Hepatic stellate cell (primary cell): ENCODE measurements around the gene MAST3.
"Not testable (repeated sequence)": the region's sequence is repeated elsewhere in the genome, so short reads cannot be mapped to it uniquely, and the experiment has no call there.

ENCODE experiments used
- DNase-seq: peaks from one replicate; pipeline ENCODE4 v3.0.0; 2011; ENCODE audit warnings: low spot score

MAST3 gene

DNA sequence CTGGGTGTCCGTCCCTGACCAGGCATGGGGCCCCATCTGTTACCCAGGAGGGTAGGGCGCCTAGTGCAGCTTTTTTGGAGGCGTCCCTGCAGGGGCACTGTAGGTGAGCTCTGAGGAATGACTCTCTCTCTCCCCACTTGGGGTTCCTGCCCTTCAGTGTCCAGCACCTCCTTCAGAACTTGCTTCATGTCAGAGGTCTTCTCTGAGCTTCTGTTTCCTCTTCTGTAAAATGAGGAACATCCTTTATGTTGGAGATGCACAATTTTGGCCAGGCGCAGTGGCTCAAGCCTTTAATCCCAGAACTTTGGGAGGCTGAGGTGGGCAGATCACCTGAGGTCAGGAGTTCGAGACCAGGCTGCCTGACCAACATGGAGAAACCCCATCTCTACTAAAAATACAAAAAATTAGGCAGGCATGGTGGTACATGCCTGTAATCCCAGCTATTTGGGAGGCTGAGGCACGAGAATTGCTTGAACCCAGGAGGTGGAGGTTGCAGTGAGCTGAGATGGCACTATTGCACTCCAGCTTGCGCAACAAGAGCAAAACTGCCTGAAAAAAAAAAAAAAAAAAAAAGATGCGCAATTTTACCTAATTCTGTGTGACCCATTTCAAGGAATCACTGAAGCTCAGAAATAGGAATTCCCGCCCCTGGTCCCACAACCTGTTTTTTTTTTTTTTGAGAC, 40.2 kb downstream of the MAST3 start:
- no peak for DNase-seq

DNA sequence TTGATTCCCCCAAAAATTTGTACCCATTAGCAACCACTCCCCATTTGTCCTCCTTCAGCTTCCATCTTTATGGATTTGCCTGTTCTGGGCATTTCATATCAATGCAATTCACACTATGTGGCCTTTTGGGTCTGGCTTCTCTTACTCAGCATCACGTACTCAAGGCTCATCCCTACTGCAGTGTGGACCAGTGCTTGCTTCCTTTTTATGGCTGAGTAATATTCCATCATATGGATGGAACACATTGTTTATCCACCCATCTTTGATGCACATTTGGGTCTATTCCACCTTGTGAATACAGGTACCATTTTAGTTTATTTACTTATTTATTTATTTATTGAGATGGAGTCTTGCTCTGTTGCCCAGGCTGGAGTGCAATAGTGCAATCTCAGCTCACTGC, 42.9 kb downstream of the MAST3 start:
- DNase-seq = no peak

DNA sequence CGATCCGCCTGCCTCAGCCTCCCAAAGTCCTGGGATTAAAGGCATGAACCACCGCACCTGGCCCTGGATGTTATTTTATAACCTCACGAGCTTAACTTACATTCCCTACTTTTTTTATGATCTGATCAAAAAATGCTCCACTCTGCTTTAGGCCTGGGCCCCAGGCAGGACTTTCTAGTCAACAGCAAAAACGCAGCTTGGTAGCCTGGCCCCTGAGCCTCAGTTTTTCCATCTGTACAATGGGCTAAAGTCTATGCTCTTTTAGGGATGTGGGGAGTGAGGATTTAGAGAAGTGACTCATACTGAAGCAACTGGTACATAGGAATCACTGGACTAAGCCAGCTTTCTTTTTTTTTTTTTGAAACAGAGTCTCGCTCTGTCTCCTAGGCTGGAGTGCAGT, 43.5 kb downstream of the MAST3 start:
- no peak for DNase-seq

DNA sequence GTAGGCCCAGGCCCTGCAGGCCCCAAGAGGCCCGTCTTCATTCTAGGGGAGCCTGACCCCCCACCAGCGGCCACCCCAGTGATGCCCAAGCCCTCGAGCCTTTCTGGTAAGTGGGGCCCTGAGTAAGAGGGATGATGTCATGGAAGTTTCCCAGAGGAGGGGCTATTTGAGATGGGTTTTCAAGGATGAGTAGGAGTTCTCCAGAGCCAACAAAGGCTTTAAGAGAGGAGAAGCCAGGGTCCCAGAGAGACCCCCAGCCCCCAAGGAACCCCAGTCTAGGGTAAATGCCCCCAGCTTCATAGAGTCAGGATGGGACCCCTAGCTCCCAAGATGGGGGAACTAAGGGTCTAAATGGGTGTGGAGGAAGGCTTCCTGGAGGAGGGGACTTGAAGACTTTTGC, 46.3 kb downstream of the MAST3 start:
- no peak for DNase-seq

DNA sequence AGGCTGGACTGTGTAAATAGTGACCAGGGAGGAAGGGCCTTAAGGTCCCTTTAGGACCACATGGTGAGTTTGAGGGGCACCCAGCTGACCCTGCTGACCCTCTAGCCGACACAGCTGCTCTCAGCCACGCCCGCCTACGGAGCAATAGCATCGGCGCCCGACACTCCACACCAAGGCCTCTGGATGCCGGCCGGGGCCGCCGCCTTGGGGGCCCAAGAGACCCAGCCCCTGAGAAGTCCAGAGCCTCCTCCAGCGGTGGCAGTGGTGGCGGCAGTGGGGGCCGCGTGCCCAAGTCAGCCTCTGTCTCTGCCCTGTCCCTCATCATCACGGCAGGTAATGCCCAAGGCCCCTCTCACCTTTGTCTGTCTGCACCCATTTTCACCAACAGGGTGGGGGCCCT, 46.8 kb downstream of the MAST3 start:
- no peak for DNase-seq

DNA sequence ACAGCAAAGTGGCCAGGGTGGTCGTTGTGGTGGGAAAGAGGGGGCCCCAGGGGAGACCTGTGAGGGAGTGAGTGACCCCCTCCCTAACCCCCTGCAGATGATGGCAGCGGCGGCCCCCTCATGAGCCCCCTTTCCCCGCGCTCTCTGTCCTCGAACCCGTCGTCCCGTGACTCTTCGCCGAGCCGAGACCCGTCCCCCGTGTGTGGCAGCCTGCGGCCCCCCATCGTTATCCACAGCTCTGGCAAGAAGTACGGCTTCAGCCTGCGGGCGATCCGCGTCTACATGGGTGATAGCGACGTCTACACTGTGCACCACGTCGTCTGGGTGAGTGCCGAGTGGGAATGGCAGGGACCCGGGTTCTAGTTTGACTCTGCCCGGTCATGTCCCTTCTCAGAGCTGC, 47.3 kb downstream of the MAST3 start:
- DNase-seq = no peak

DNA sequence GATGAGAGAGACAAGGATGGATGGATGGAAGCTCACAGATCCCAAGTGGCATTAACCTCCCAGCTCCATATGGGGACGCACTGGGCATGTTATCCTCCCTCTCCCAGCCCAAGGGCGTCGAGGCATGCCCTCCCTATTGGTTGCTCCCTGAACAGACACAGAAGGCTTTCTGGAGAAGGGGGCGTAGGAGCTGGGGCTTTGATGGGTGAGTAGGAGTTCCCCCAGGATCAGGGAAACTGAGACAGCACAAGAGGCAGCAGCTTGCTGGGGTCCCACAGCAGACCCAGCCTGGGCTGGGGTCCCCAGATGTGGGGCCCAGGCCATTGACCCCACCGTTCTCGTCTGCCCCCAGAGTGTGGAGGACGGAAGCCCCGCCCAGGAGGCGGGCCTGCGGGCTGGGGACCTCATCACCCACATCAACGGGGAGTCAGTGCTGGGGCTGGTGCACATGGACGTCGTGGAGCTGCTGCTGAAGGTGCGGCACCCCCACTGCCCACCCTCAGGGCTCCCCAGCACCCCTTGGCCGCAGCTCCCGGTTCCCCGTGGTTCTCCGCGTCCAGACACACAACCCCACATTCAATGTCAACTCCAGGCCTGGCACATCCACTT, 47.9 kb downstream of the MAST3 start:
- no peak for DNase-seq

DNA sequence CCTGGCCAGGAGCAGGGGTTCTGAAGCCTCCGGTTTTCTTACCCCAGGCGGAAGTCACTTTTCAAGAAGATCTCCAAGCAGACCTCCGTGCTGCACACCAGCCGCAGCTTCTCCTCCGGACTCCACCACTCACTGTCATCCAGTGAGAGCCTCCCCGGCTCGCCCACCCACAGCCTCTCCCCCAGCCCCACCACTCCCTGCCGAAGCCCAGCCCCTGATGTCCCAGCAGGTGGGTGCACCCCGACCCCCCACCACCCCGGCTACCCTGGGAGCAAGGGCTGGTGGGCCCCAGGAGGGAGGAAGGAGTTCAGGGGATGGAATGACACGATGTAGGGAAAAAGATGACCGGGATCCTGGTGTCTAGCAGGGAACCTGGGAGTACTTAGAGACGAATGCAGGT, 49.8 kb downstream of the MAST3 start:
- no peak for DNase-seq

DNA sequence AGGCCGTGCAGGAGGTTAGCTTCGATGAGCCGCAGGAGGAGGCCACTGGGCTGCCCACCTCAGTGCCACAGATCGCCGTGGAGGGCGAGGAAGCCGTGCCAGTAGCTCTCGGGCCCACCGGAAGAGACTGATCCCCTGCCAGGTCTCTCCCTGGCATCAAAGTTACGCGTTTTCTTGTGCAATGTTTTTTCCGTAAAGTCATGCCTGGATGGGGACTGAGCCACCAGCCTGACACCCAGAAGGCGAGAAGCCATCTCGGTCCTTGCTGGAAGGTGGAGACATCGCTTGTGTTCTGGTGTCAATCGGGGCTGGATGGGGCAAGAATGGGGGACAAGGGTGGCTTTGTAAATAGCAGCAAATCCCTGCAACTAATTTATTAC, 52.0 kb downstream of the MAST3 start:
- no peak for DNase-seq

DNA sequence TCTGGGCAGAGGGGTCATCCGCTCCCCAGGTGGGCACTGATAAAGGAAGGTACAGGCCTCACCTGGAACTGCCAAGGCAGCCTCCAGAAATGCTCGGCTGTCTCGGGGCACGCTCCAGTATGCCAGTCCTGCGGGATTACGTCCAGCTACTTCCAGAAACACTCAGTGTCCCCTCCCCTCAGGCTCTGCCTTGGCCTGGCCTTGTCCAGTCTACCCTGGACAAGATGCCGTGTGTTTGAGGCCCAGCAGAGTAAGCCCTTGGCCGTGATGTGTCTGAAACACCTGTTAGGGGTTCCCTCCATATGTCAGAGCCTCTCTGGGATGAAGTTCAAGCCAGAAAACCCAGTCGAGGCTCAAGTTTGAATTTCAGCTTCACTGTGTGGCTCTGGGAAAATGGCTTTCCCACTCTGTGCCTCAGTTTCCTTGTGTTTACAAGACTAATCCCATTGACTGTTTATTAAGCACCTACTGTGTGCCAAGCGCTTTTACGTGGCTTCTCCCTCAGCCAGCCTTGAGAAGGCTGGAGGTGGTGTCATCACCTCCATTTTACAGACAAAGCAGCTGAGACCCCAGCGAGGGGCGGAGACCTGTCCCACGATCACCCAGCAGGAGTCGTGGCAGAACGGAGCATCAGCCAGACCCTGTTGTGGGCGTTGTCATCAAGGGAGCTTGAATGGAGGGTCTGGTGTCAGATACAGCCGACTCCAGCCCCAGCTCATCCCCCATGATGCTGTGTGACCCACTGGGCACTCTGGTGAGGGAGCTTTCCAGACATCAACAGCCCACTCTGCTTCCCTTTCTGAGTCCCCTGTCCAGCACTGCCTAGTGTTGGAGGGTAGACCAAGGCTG, 53.4 kb downstream of the MAST3 start:
- no peak for DNase-seq

DNA sequence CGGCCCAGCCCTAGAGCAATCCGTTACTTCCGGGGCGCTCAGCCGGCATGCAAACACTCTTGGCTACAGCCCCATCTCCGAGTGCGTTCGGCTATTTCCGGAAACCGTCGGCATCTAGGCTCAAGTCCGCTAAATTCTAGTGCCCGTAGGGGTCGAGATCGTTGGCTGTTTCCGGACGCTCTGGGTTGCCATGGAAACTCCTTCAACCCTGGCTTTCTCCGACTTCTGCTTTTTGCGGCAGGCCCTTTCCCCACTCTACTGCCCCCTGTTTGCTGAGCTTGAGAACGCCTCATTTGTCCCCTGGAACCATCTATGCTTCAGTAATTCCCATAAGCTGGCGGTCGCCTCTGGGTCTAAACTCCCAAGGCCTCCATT, 54.9 kb downstream of the MAST3 start:
- peak; percentile 98 for DNase-seq

DNA sequence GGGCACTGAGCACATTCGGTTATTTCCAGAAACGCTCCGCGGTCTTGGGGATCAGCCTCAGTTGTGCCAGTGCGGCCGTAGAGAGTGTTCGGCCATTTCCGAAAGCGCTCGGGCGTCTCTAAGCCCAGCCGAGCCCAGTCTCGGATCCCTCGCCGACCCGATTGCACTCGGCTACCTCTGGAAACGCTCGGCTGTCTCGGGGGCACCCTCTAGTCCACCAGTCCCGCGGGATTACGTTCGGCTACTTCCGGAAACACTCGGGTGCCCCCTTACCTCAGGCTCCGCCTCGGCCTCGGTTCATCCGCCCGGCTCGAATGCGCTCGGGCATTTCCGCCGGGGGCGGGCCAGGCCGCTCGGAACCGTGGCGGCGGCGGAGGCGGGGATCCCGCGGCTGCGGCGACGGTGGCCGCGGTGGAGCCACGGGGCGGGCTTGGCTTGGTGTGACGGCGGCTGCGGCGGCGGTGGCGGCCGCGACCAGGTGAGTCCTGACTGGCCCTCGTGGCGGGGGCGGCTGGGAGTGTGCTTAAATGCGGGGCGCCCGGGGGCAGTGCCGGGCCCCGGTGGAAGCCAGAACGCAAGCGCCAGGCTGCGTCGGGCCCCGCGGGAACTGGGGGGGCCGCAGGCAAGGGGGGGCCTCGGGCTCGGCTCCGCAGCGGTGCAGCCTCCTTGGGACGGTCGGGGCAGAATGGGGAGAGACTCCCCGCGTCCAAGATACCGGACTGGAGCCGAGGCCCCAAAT, 55.4 kb downstream of the MAST3 start, which contains the start of gene PIK3R2:
TSS of gene PIK3R2 (plus strand) at position 347 of the 739 bp plus-strand sequence. CDS start 2,717 bp downstream, outside the sequence.
- peak; percentile 99 for DNase-seq

DNA sequence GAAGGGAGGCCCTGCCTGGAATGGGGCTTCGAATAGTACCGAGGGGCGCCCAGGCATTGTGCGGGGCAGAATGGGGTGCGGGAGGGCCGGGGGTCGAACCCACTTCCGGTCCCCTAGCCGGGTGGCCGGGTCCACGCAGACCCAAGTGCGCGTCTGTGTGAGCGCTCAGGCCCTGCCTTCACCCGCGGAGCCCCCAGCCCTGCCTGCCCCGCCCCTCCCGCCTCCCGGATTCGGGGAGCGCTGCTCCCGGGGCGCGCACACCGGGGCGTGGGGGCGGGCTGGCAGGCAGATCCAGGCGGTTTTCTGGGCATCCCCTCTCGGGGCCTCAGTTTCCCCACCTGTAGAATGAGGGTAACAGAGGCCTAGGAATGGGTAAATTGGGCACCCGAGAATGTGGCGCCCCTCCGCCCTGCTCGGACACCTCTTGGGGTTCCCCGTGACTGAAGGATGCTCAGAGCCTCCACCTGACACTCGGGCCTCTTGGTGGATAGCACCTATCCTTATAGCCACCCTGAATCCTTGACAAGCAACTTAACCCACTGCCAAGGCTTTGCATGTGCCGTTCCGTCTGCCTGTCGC, 56.1 kb downstream of the MAST3 start:
- no peak for DNase-seq

DNA sequence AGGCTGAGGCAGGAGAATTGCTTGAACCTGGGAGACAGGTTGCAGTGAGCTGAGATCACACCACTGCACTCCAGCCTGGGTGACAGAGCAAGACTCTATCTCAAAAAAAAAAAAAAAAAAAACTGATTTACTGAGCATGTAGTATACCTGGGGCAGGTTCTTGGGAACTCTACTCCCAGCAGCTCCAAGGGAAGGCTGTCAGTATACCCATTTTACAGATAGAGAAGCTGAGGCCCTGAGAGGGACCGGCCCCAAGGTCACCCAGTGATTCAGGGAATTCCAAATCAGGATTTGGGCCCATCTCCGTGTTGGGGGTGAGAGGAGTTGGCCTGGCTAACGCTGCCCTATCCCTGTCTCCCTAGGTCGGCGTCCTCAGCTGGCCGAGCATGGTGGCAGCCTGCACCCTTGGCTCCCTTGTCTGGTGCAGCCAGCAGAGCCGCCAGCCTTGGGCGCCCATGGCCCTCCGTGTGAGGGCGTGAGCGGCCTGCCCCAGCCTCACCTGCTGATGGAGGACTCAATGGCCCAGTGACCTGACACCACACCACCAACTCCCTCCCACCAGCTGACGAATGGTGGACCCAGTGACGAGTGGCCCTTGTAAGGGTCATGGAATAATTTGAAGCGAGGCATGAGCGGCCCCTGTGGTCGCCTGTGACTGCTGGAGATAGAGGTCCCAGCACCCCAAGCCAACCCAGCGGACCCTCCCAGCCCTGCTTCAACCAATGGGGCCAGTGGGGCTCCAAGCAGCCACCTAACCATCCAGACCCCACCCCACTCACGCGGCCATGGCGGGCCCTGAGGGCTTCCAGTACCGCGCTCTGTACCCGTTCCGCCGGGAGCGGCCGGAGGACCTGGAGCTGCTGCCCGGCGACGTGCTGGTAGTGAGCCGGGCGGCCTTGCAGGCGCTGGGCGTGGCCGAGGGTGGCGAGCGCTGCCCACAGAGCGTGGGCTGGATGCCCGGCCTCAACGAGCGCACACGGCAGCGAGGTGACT, 57.8 kb downstream of the MAST3 start:
- no peak for DNase-seq

DNA sequence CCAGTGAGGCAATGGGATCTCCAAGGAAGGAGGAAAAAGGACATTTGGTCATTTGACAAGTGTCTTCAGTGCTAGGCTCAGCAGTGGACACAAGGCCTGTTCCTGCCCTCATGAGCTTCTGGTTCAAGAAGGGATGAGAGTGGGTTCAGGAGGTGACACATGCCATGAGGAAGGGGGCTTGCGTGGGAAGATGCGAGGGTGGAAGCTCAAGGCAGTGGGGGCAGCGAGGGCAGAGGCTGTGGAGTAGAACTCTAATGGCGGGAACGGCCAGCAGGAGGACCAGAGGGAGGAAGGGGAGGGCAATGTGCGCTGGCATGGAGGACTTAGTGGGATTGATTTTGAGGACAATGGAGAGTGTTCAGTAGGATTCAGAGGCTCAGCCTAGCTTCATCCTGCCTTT, 58.7 kb downstream of the MAST3 start:
- DNase-seq = no peak

DNA sequence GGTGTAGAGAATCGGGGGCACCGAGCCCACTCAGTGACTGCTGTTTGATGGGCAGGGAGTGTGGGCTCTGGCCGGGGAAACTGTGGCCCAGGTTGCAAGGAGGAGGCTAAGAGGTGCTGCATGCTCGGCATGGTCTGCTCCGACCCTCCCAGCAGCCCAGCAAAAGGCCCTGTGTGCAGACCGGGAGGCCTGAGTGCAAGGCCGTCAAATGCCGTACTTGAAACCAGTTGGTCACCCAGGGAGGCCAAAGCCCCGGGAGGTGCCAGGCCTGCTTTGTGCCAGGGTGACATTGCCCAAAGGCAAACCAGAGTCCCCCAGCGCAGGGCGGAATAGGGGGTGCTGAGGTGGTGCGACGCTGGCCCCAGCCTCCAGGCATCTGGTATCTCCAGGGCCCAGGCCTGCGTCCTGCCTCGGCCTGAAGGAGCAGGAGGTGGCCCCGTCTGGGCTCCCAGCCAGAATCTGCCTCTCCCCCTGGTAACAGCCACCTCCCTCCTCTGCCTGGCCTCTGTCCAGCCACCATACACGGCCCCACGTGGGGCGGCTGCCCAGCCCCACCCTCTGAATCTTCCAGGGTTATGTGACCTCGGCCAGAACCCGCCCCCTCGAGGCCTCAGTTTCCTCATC, 59.4 kb downstream of the MAST3 start:
- DNase-seq = peak; percentile 92

DNA sequence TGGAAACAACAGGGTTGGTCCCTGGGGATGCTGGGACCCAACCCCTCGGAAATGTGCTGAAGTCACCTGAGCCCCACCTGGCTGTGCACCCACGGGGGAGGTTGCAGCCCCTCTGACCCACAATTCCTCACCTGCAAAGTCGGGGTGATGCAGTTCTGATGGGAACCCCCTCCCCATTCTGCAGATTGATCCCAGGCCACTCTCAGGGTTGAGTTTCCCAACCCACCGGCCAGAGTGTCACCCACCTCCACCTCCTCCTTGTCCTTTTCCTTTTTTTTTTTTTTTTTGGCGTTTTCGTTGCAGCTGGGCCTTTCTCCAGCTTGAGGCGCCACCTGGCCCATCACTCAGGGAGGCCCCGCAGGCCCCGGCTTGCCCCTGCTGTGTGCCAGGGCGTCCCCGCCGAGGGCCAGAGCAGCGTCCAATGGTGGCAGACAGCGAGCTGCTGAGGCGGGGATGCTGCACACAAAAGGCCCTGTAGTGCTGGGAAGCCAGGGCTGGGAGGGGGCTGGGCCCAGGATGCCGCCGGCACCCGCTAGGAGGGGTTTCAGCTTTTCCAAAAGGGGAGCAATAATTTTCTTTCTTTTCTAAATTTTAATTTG, 60.0 kb downstream of the MAST3 start:
- DNase-seq = no peak

DNA sequence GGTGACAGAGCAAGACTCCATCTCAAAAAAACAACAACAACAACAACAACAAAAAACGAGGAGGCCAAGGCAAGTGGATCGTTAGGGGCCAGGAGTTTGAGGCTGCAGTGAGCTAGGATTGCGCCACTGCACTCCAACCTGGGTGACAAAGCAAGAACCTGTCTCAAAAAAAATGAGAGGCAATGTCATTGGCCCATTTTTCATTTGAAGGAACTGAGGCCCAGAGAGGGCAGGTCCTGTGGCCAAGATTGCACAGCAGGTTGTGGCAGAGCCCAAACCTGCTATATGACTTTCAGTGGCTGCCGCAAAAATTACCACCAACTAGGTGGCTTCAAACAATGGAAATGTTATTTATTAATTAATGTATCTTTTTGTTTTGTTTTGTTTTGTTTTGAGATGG, 60.9 kb downstream of the MAST3 start:
- DNase-seq = no peak

DNA sequence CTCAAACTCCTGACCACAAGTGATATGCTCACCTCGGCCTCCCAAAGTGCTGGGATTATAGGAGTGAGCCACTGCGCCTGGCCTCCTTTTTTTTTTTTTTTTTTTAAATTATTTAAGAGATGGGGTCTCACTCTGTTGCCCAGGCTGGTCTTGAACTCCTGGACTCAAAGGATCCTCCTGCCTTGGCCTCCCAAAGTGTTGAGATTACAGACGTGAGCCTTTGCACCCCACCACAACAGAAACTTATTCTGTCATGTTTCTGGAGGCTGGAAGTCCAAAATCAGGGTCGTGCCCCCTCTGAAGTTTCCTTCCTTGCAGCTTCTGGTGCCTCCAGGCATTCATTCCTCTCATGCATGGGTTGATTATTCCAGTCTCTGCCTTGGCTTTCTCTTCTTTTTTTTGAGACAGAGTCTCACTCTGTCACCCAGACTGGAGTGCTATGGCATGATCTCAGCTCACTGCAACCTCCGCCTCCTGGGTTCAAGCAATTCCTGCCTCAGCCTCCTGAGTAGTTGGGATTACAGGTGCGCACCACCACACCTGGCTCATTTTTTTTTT, 61.6 kb downstream of the MAST3 start:
- DNase-seq = not testable (repeated sequence)

DNA sequence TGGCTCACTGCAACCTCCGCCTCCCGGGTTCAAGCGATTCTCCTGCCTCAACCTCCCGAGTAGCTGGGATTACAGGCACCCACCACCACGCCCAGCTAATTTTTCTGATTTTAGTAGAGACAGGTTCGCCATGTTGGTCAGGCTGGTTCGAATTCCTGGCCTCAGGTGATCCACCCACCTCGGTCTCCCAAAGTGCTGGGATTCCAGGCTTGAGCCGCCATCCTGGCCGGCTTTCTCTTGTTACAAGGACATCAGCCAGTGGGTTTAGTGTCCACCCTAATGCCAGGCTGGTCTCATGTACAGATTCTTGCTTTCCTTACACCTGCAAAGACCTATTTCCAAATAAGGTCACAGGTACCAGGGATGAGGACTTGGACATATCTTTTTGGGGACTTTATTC, 62.2 kb downstream of the MAST3 start:
- no peak for DNase-seq
